ENCODE measurements around the gene USP5. TPM values are rescaled to one million over a fixed set of nuclear protein-coding genes. Genes with fewer than 3 reads are reported as not detected.

USP5 gene
- total RNA-seq, 2 donors from 2014 or later, result 58.3 to 84.1 TPM

DNA sequence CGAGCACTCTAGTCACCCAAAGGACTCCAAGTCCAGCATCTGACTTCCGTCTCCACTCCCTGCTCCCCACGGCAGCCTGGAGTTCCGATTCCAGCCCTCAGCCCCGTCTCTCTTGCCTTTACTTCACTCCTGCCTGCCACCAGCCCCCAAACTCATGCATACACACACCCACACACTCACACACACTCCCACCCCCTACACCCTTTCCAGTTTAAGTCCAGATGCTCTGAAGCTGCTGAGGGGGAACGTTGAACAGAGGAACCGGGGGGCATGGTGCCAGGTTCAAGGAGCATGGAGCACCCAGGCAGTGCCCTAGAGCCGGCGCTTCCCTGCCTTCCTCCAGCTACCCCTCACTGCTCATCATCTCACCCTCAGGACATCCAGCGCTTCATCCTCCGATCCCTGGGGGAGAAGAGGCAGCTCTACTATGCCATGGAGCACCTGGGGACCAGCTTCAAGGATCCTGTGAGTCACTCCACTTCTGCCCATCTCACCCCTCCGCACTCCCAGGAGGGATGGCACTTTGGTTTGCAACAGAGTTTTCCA, 20.4 kb upstream of the USP5 start:
- H3K9me3 ChIP-seq, result no peaks in the 10 kb centered on the region
- intact Hi-C loops (cut with DNase I), result no loop called here

DNA sequence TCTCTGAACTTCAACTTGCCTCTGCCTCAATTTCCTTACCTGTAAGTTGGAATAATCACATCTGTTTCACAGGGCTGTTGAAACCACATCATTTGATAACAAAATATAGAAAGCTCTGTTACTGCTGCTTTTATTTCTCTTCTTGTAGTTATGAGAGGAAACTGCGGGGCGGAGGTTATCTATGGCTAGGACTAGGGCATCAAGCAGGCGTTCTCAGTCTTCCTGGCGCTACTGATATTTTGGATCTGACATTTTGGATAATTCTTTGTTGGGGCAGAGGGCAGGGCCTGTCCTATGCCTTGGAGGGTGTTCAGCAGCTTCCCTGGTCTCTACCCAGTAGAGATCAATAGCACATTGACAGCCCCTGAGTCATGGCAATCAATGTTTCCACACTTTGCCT, 19.8 kb upstream of the USP5 start:
- Histone ChIP-seq H3K27ac (no peak overlapping the region), H3K27me3 (replicated peaks; ENCODE audit: insufficient read depth) (no peaks in the 10 kb centered on the region), H3K9me3 (no peaks in the 10 kb centered on the region), H3K4me1 (replicated peaks) (no peaks in the 10 kb centered on the region), H3K36me3 (peaks cover 0 to 4% of the 10 kb centered on the region in 2 donors), H3K4me3 (no peak overlapping the region)
- 94% methylated on average over 4 of the region's 4 CpGs for WGBS
- intact Hi-C loops (cut with DNase I), result no loop called here
- no peak for DNase-seq (ENCODE audit: low spot score)
- no peak for TF ChIP-seq POLR2A (IDR thresholded peaks at IDR 0.05)
- TF ChIP-seq POLR2AphosphoS5 (IDR thresholded peaks at IDR 0.05), result no peak
- TF ChIP-seq, protein P1, sequence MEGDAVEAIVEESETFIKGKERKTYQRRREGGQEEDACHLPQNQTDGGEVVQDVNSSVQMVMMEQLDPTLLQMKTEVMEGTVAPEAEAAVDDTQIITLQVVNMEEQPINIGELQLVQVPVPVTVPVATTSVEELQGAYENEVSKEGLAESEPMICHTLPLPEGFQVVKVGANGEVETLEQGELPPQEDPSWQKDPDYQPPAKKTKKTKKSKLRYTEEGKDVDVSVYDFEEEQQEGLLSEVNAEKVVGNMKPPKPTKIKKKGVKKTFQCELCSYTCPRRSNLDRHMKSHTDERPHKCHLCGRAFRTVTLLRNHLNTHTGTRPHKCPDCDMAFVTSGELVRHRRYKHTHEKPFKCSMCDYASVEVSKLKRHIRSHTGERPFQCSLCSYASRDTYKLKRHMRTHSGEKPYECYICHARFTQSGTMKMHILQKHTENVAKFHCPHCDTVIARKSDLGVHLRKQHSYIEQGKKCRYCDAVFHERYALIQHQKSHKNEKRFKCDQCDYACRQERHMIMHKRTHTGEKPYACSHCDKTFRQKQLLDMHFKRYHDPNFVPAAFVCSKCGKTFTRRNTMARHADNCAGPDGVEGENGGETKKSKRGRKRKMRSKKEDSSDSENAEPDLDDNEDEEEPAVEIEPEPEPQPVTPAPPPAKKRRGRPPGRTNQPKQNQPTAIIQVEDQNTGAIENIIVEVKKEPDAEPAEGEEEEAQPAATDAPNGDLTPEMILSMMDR (IDR thresholded peaks at IDR 0.05), result no peak

More for the DNA sequence above, 20.4 kb upstream of the USP5 start:
- Histone ChIP-seq H3K36me3 (peaks cover 0 to 4% of the 10 kb centered on the region in 2 donors), H3K4me1 (replicated peaks) (no peaks in the 10 kb centered on the region), H3K27me3 (replicated peaks; ENCODE audit: insufficient read depth) (no peaks in the 10 kb centered on the region), H3K4me3 (no peak overlapping the region), H3K27ac (no peak overlapping the region)
- 86% methylated on average over 12 of the region's 12 CpGs for WGBS
- TF ChIP-seq, protein P1 (IDR thresholded peaks at IDR 0.05), result no peak
- TF ChIP-seq POLR2AphosphoS5 (IDR thresholded peaks at IDR 0.05) (no peak), POLR2A (IDR thresholded peaks at IDR 0.05) (no peak)
- no peak for DNase-seq (ENCODE audit: low spot score)

DNA sequence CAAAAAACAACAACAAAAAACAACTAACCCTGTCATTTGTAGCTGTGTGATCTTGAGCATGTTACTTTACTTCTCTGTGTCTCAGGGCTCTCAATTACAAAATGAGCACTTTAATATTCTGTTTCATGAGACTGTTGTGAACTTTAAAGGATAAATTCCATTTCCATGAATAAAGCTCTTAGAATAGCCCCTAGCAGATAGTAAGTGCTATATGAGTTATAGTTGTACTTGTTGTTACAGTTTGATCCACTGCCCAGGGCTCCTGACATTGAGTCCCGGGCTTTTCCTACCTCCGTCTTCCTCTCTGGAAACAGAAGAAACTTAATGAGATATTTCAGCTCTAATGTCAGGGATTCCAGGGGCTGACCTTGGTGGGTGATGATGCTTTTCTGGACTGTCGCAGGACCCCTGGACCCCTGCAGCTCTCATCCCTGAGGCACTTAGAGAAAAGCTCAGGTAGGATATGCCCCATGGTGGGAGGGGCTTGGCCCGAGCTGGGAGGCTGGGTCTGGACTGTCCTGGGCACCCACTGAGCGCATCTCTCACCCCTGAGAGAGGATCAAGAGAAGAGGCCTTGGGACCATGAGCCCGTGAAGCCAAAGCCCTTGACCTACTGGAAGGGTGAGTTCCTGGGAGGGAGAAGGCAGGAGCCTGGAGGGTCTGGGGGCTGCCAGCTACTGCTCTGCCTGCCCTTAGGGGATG, 18.6 kb upstream of the USP5 start:
- Histone ChIP-seq H3K4me1 (replicated peaks) (no peaks in the 10 kb centered on the region), H3K27me3 (replicated peaks; ENCODE audit: insufficient read depth) (no peaks in the 10 kb centered on the region), H3K36me3 (peaks cover 0 to 4% of the 10 kb centered on the region in 2 donors), H3K27ac (no peak overlapping the region), H3K4me3 (no peak overlapping the region), H3K9me3 (no peaks in the 10 kb centered on the region)
- DNase-seq (ENCODE audit: low spot score), result no peak
- TF ChIP-seq, protein P1 (IDR thresholded peaks at IDR 0.05), result no peak
- TF ChIP-seq POLR2AphosphoS5 (IDR thresholded peaks at IDR 0.05), result no peak
- no peak for TF ChIP-seq POLR2A (IDR thresholded peaks at IDR 0.05)
- 56% methylated on average over 6 of the region's 6 CpGs for WGBS
- intact Hi-C loops (cut with DNase I), result no loop called here

DNA sequence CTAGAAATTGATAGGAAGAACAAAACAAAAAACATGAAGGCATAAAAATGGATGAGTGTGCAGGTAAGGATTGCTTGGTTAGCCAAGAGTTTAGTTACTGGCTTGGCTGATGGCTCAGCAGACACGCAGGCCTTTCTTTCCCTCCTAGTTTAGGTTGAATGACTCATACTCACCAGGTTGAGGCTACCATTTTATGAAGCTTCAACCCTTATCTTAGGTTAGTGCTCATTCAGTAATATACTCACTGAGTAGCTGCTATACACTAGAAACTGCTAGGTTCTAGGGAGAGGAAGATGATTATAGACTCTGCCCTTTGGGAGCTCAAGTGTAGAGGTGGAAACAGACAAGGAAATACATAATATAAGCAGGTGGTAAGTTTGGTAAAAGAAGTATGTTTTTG, 17.7 kb upstream of the USP5 start:
- Histone ChIP-seq H3K4me1 (replicated peaks) (no peaks in the 10 kb centered on the region), H3K27me3 (replicated peaks; ENCODE audit: insufficient read depth) (no peaks in the 10 kb centered on the region), H3K9me3 (no peaks in the 10 kb centered on the region), H3K36me3 (peaks cover 0 to 4% of the 10 kb centered on the region in 2 donors), H3K4me3 (no peak overlapping the region), H3K27ac (no peak overlapping the region)
- intact Hi-C loops (cut with DNase I), result no loop called here
- no peak for DNase-seq (ENCODE audit: low spot score)
- TF ChIP-seq POLR2AphosphoS5 (IDR thresholded peaks at IDR 0.05) (no peak), POLR2A (IDR thresholded peaks at IDR 0.05) (no peak)
- TF ChIP-seq, protein P1 (IDR thresholded peaks at IDR 0.05), result no peak
- 55% methylated on average over 1 of the region's 1 CpG for WGBS

DNA sequence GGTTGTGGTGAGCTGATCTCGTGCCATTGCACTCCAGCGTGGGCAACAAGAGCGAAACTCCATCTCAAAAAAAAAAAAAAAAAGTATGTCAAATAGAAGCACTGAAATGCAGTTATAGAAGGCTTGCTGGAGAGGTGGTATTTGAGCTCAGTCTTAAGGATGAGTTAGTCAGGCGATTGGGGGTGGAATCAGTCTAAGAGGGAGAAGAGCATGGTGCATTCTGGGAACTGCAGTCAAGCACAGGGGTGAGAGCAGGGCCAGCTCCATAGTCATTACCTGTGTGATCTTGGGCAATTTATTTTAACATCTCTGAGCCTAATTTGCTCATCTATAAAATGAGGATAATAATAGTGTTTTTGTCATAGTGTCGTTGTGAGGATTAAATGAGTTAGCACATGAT, 17.1 kb upstream of the USP5 start:
- no peak for DNase-seq (ENCODE audit: low spot score)
- H3K27me3 ChIP-seq (replicated peaks; ENCODE audit: insufficient read depth), result no peaks in the 10 kb centered on the region
- H3K4me3 ChIP-seq, result no peak overlapping the region
- WGBS, result 66% methylated on average over 5 of the region's 5 CpGs
- no peak for TF ChIP-seq POLR2AphosphoS5 (IDR thresholded peaks at IDR 0.05)
- no peak for TF ChIP-seq POLR2A (IDR thresholded peaks at IDR 0.05)
- TF ChIP-seq, protein P1 (IDR thresholded peaks at IDR 0.05), result no peak
- no peaks in the 10 kb centered on the region for H3K4me1 ChIP-seq (replicated peaks)
- H3K9me3 ChIP-seq, result no peaks in the 10 kb centered on the region
- intact Hi-C loops (cut with DNase I), result no loop called here
- H3K27ac ChIP-seq, result no peak overlapping the region
- peaks cover 0 to 4% of the 10 kb centered on the region in 2 donors for H3K36me3 ChIP-seq
